Left lung (tissue), 10 donors: ENCODE results near the gene SACM1L. TPM values are rescaled to one million over a fixed set of nuclear protein-coding genes. Genes with fewer than 3 reads are reported as not detected.

Experiments
- ATAC-seq: fragments of 200-7000 bp; cut with Tn5 transposase; one replicate; pipeline ENCODE4 v1.9.1; 2020; ENCODE audit warnings: moderate library complexity
- DNase-seq, 4 donors: peaks; one replicate each; pipeline ENCODE4 v3.0.0-alpha.2; 2013 to 2020
- H3K27ac ChIP-seq, 2 donors: fragments of 200-600 bp; sonication (generic) in 1 of 2; one replicate each; pipeline versions ENCODE4 v1.5.0 to v1.8.0; 2020 to 2021
- H3K27me3 ChIP-seq, 2 donors: fragments of 200-600 bp; sonication (generic) in 1 of 2; one replicate each; pipeline versions ENCODE4 v1.5.0 to v1.8.0; 2020 to 2021
- H3K36me3 ChIP-seq, 2 donors: fragments of 200-600 bp; sonication (generic) in 1 of 2; one replicate each; pipeline versions ENCODE4 v1.5.0 to v1.8.0; 2020 to 2021
- H3K4me1 ChIP-seq, 2 donors: fragments of 200-600 bp; one replicate each; pipeline ENCODE4 v1.8.0; 2021
- H3K4me3 ChIP-seq, 2 donors: fragments of 200-600 bp; sonication (generic) in 1 of 2; one replicate each; pipeline versions ENCODE4 v1.5.0 to v1.8.0; 2020 to 2021; ENCODE audit warnings: mild to moderate bottlenecking in 1 of 2
- H3K9me3 ChIP-seq, 2 donors: fragments of 200-600 bp; sonication (generic) in 1 of 2; one replicate each; pipeline versions ENCODE4 v1.5.0 to v1.8.0; 2020 to 2021
- CTCF ChIP-seq, 2 donors: fragments of 200-600 bp; sonication (generic) in 1 of 2; IDR thresholded peaks; one replicate each; pipeline versions ENCODE4 v1.5.0 to v1.8.0; 2021; ENCODE audit warnings: antibody characterized with exemption in 2 of 2
- intact Hi-C, 2 donors: fragments of 100-400 bp; cut with DNase I; formaldehyde crosslinking; loops; one replicate each; pipeline versions ENCODE4 v1.11.2 to v1.14.2; 2022
- polyA plus RNA-seq, 6 donors: library from polyadenylated mRNA; unstranded; fragments of 120-200 nt; gene quantifications; one replicate each; pipeline ENCODE4 v1.2.1, GENCODE V29; 2013; ENCODE audit not compliant: insufficient read length in 6 of 6
- total RNA-seq, 2 donors: library from RNA; stranded (reverse); fragmentation: NEBNext Ultra II Directional; extraction: Animal tissue kit (Norgen Biotek cat#: 25700); gene quantifications; one replicate each; pipeline ENCODE4 v1.2.1, GENCODE V29; 2021
- donor health status: DM: no; HTN: yes; CAD: no.
- donor health status: DM: no; HTN: no; CAD: no.

SACM1L gene
- total and polyA plus RNA-seq, 8 donors = 58.2 to 100 (median 80.2) TPM

DNA sequence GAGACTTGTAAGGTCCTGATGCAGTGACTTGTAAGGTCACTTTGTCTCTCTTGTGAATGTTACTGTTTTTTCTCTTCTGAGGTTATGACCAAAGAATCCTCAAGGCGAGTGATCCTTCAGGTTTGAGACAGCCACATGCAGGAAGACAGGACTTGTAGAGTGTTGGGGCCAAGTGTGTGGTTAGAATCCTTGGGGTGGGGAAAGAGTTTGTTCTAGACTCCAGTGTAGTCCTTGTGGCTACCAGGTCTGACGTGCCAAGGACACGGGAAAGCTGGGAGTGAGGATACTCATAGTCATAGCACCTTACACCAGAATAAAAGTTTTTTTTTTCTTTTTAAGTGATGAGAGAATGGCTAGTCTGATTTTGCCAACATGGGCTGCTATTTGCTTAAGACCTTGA, 7.3 kb upstream of the SACM1L start:
- DNase-seq = no peak
- H3K27me3 ChIP-seq = no peaks in the 10 kb centered on the region
- peaks cover 10 to 26% of the 10 kb centered on the region in 2 donors for H3K4me1 ChIP-seq
- peak; percentile 63 for ATAC-seq
- peaks cover 0 to 3% of the 10 kb centered on the region in 2 donors for H3K9me3 ChIP-seq
- intact Hi-C loops = no loop called here
- no peak overlapping the region for H3K4me3 ChIP-seq
- peaks cover 0 to 21% of the 10 kb centered on the region in 2 donors for H3K36me3 ChIP-seq
- H3K27ac ChIP-seq = no peak overlapping the region
- no peak for TF ChIP-seq CTCF (IDR thresholded peaks at IDR 0.05)

DNA sequence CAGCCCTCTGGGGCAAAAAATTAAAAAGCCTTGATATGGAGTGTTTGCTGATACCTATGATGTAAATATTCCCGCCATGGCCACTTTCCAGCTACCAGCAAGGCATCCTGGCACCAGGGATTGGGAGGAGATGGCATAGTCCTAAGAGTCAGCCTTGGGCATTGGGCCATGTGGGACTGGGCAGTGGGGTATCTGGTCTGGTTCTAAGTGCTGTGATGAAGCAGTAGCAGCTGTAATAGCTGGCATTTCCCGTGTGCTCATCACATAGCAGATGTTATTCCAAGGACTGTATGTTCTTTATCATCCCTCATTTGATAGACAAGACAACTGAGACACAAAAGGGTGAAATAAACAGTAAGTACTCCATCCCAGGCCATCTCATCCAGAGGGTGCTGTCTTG, 6.9 kb upstream of the SACM1L start:
- Histone ChIP-seq H3K27ac (no peak overlapping the region), H3K4me1 (peaks cover 5 to 21% of the 10 kb centered on the region in 2 donors), H3K9me3 (peaks cover 0 to 3% of the 10 kb centered on the region in 2 donors), H3K27me3 (no peaks in the 10 kb centered on the region), H3K36me3 (peaks cover 0 to 21% of the 10 kb centered on the region in 2 donors), H3K4me3 (no peak overlapping the region)
- DNase-seq (no peak), ATAC-seq (peak; percentile 6)
- TF ChIP-seq CTCF (IDR thresholded peaks at IDR 0.05) = no peak
- intact Hi-C loops = no loop called here

DNA sequence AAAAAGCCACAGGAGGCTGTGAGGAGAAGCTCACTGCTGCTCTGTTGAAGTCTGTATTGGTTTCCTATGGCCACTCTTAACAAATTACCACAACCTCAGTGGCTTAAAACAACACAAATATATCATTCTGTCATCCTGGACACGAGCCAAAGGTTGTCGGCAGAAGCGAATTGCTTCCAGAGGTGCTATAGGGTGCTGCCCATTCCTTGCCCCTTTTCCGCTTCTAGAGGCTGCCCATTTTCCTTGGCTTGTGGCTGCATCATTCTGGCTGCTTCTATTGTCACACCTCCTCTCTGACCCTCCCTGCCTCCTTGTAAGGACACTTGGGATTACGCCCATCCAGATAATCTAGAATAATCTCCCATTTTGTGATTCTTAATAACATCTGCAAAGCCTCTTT, 6.4 kb upstream of the SACM1L start:
- intact Hi-C loops = no loop called here
- Histone ChIP-seq H3K4me3 (no peak overlapping the region), H3K9me3 (peaks cover 0 to 3% of the 10 kb centered on the region in 2 donors), H3K36me3 (peaks cover 0 to 17% of the 10 kb centered on the region in 2 donors), H3K4me1 (peaks cover under 1 to 18% of the 10 kb centered on the region in 2 donors), H3K27me3 (no peaks in the 10 kb centered on the region), H3K27ac (no peak overlapping the region)
- DNase-seq (no peak), ATAC-seq (no peak)
- no peak for TF ChIP-seq CTCF (IDR thresholded peaks at IDR 0.05)

DNA sequence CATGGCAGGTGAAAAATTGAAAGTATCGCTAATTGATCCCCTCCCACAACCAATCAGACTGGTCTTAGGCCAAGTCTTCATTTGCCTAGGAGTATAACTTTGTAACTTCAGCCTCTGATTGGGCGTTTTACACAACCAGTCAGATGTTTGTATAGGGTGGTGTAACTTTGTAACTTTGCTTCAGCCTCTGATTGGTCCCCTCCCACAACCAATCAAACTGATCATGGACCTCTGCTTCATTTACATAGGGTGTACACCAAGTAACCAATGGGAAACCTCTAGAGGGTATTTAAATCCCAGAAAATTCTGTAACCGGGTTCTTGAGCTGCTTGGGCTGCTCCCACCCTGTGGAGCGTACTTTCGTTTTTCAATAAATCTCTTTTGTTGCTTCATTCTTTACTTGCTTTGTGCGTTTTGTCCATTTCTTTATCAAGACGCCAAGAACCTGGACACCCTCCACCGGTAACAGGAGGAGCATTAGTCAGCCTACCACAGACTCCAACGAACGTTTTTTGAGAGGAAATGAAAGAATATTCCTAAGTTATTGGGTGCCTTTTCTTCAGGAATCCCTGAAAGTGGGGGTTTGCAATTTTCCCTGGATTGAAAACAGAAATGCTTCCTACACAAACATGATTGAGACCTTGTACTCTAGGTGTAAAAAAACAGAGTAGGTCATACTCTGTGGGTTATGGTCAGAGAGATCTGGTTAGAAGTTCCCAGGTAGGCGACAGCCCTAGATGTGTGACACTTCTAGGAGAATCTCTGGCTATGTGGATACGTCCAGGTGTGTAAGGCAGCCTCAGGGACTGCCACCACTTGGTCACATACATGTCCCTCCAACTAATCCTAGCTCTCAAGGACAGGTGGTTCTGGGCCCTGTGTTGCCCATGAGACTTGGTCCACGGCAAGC, 5.5 kb upstream of the SACM1L start:
- H3K27ac ChIP-seq = no peak overlapping the region
- intact Hi-C loops = no loop called here

More for the DNA sequence above, 5.5 kb upstream of the SACM1L start:
- TF ChIP-seq CTCF (IDR thresholded peaks at IDR 0.05) = no peak
- Histone ChIP-seq H3K27me3 (no peaks in the 10 kb centered on the region), H3K9me3 (peaks cover 0 to 3% of the 10 kb centered on the region in 2 donors), H3K36me3 (peaks cover 0 to 8% of the 10 kb centered on the region in 2 donors), H3K4me1 (peaks cover 0 to 23% of the 10 kb centered on the region in 2 donors), H3K4me3 (no peak overlapping the region)
- ATAC-seq (no peak), DNase-seq (no peak)
